PC-9 (cell line): ENCODE measurements around the gene PTGER3. TPM values are rescaled to one million over a fixed set of nuclear protein-coding genes. Genes with fewer than 3 reads are reported as not detected.

Experiments used
- BruUV-seq: library from RNA; stranded (reverse); fragments of 400-500 nt; replicated peaks from 2 replicates; lab custom pipeline; 2021; lab: Mats Ljungman, UMichigan
- CTCF ChIA-PET: fragments of 300-600 bp; sonication (Branson Sonifier 250); formaldehyde crosslinking; loops from one replicate; lab custom pipeline; 2022; ENCODE audit warnings: antibody characterized with exemption; lab: Charles Lee
- POLR2A ChIA-PET: fragments of 300-600 bp; sonication (Branson Sonifier 250); formaldehyde crosslinking; loops from one replicate; lab custom pipeline; 2022; ENCODE audit warnings: antibody characterized with exemption; ENCODE audit not compliant: unreplicated experiment; lab: Charles Lee
- DNase-seq, 2 experiments: peaks; one replicate each; pipeline versions ENCODE4 v3.0.0 to v3.0.0-alpha.2; 2015 to 2022; ENCODE audit warnings: mixed read lengths in 1 of 2
- H2AFZ ChIP-seq: fragments of 200-600 bp; sonication (generic); 2 replicates; pipeline ENCODE4 v1.8.1; 2017; ENCODE audit warnings: antibody characterized with exemption
- H3F3A ChIP-seq: fragments of 200-600 bp; sonication (generic); 2 replicates; pipeline ENCODE4 v1.8.1; 2017; ENCODE audit warnings: antibody characterized with exemption, mild to moderate bottlenecking, low read depth; ENCODE audit not compliant: insufficient read depth
- H3K27ac ChIP-seq: fragments of 200-600 bp; sonication (generic); 2 replicates; pipeline ENCODE4 v1.6.1; 2016; ENCODE audit warnings: mixed run types
- H3K27me3 ChIP-seq: fragments of 200-600 bp; sonication (generic); 2 replicates; pipeline ENCODE4 v1.6.1; 2016; ENCODE audit warnings: low read depth, mixed run types; ENCODE audit not compliant: insufficient read depth
- H3K36me3 ChIP-seq: fragments of 200-600 bp; sonication (generic); 2 replicates; pipeline ENCODE4 v1.6.1; 2016; ENCODE audit warnings: low read depth, mixed run types
- H3K4me1 ChIP-seq: fragments of 200-600 bp; sonication (generic); replicated peaks from 2 replicates; pipeline ENCODE4 v1.6.1; 2016; ENCODE audit warnings: mixed run types; ENCODE audit not compliant: insufficient read depth
- H3K4me2 ChIP-seq: fragments of 200-600 bp; sonication (generic); 2 replicates; pipeline ENCODE4 v1.6.1; 2017; ENCODE audit warnings: mixed run types
- H3K4me3 ChIP-seq: fragments of 200-600 bp; sonication (generic); 2 replicates; pipeline ENCODE4 v1.6.1; 2016; ENCODE audit warnings: mixed run types
- H3K79me2 ChIP-seq: fragments of 200-600 bp; sonication (generic); 2 replicates; pipeline ENCODE4 v1.6.1; 2017; ENCODE audit warnings: low read depth, mixed run types
- H3K9me2 ChIP-seq: fragments of 200-600 bp; sonication (generic); 2 replicates; pipeline ENCODE4 v1.8.1; 2017; ENCODE audit warnings: mild to moderate bottlenecking; ENCODE audit not compliant: insufficient read depth
- H3K9me3 ChIP-seq: fragments of 200-600 bp; sonication (generic); 2 replicates; pipeline ENCODE4 v1.8.1; 2016; ENCODE audit warnings: low read depth; ENCODE audit not compliant: insufficient read depth
- H4K20me1 ChIP-seq: fragments of 200-600 bp; sonication (generic); 2 replicates; pipeline ENCODE4 v1.8.1; 2017; ENCODE audit not compliant: insufficient read depth
- CTCF ChIP-seq: fragments of 200-600 bp; sonication (generic); conservative IDR thresholded peaks from 2 replicates; pipeline ENCODE4 v1.6.1; 2017; ENCODE audit warnings: mixed run types, antibody characterized with exemption, mild to moderate bottlenecking, moderate library complexity
- EZH2 ChIP-seq: fragments of 200-600 bp; sonication (generic); IDR thresholded peaks from 2 replicates; pipeline ENCODE4 v1.8.0; 2017; ENCODE audit warnings: antibody characterized with exemption, low read depth
- intact Hi-C: fragments of 100-400 bp; cut with micrococcal nuclease; formaldehyde crosslinking; loops from one replicate; pipeline ENCODE4 v1.10.0; 2022; ENCODE audit not compliant: unreplicated experiment
- total RNA-seq: library from RNA; stranded (reverse); gene quantifications from 2 replicates; pipeline ENCODE4 v1.2.3, GENCODE V29; 2021

Gene PTGER3
- total RNA-seq, 1 experiment from 2014 or later, result 0.13 TPM

GRCh38 chr1:71043065-71043464, 4.6 kb downstream of the PTGER3 start:
- CTCF ChIA-PET, result no interaction called here
- Histone ChIP-seq H2AFZ (no peak overlapping the region), H3K9me3 (no peaks in the 10 kb centered on the region; the same call in 1 of the 2 replicates), H4K20me1 (no peaks in the 10 kb centered on the region), H3K4me3 (no peak overlapping the region), H3K9me2 (no peaks in the 10 kb centered on the region), H3K27ac (no peak overlapping the region), H3F3A (no peaks in the 10 kb centered on the region), H3K27me3 (no peaks in the 10 kb centered on the region), H3K4me1 (no peaks in the 10 kb centered on the region), H3K36me3 (no peaks in the 10 kb centered on the region), H3K79me2 (no peaks in the 10 kb centered on the region), H3K4me2 (no peak overlapping the region)
- no peak for DNase-seq
- BruUV-seq, result no TSS peak
- no peak for TF ChIP-seq CTCF
- TF ChIP-seq EZH2, result no peak
- POLR2A ChIA-PET, result no interaction called here
- intact Hi-C loops, result no loop called here

- Histone ChIP-seq H3K4me2 (no peak overlapping the region), H3K9me3 (no peaks in the 10 kb centered on the region; the same call in 1 of the 2 replicates), H3K9me2 (no peaks in the 10 kb centered on the region), H3K27ac (no peak overlapping the region), H4K20me1 (no peaks in the 10 kb centered on the region), H3K27me3 (no peaks in the 10 kb centered on the region), H2AFZ (no peak overlapping the region), H3K4me3 (no peak overlapping the region), H3F3A (no peaks in the 10 kb centered on the region), H3K4me1 (no peaks in the 10 kb centered on the region), H3K36me3 (no peaks in the 10 kb centered on the region), H3K79me2 (no peaks in the 10 kb centered on the region)
- POLR2A ChIA-PET, result interaction anchor here (0.5 kb wide), 1 partner anchor 81 kb away, joined by 4 read pairs; no protein-coding TSS in a partner anchor
- intact Hi-C loops, result no loop called here
- no peak for TF ChIP-seq CTCF
- no peak for TF ChIP-seq EZH2
- no TSS peak for BruUV-seq
- CTCF ChIA-PET, result no interaction called here
- no peak for DNase-seq
These were observed 5.8 kb downstream of the PTGER3 start for GRCh38 chr1:71041806-71042205.

- no peaks in the 10 kb centered on the region for H3K27me3 ChIP-seq
- CTCF ChIA-PET, result no interaction called here
These were observed 7.9 kb downstream of the PTGER3 start for GRCh38 chr1:71039661-71040262.

More at GRCh38 chr1:71039661-71040262, 7.9 kb downstream of the PTGER3 start:
- H3K4me2 ChIP-seq, result no peak overlapping the region
- H3K9me2 ChIP-seq, result no peaks in the 10 kb centered on the region
- H3K36me3 ChIP-seq, result no peaks in the 10 kb centered on the region
- no peaks in the 10 kb centered on the region for H3K79me2 ChIP-seq
- no TSS peak for BruUV-seq
- H3K27ac ChIP-seq, result no peak overlapping the region
- no peak overlapping the region for H3K4me3 ChIP-seq
- no peak for TF ChIP-seq EZH2
- no peak for TF ChIP-seq CTCF
- POLR2A ChIA-PET, result interaction anchor here (0.7 kb wide), 1 partner anchor 685 kb away, joined by 19 read pairs; the partner anchor contains the start of gene ANKRD13C
- H3F3A ChIP-seq, result no peaks in the 10 kb centered on the region
- no peaks in the 10 kb centered on the region; the same call in 1 of the 2 replicates for H3K9me3 ChIP-seq
- H4K20me1 ChIP-seq, result no peaks in the 10 kb centered on the region
- H3K4me1 ChIP-seq, result no peaks in the 10 kb centered on the region
- no peak for DNase-seq
- no peak overlapping the region for H2AFZ ChIP-seq
- intact Hi-C loops, result no loop called here
